ENCODE results near the gene NODAL. TPM values are rescaled to one million over a fixed set of nuclear protein-coding genes. Genes with fewer than 3 reads are reported as not detected.
A peak's percentile ranks its signal among the peaks of the same experiment; 100 is the strongest.

Gene NODAL
- total and polyA plus RNA-seq, 5 donors from 2014 or later: 0.09 to 0.22 (median 0.17) TPM; not detected in 2

DNA sequence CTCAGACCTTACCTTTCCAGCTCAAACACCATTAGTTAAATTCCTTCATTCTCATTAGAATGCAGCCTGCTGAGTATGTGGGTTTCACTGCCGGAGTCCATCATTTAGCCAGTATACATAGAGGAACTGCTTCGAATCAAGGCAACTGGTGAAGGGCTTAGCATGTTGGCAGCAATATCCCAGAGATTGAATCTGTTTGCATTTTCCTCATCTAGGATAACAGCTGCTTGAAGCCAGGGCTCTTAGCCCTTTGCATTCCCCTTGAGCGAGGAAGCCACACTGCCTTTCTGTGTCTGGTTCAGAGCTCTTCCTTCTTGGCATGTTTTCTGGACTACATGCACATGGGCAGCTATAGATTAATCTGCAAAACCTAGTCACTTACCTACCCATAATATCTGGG is 14.7 kb downstream of the NODAL start:
- Histone ChIP-seq H3K27ac (ENCODE audit: insufficient read depth, low read length, poor library complexity, severe bottlenecking) (no peak overlapping the region), H3K4me1 (ENCODE audit: control insufficient read depth, insufficient read depth, low read length, poor library complexity, severe bottlenecking) (peaks cover 12% of the 10 kb centered on the region), H3K4me3 (ENCODE audit: low read depth, low read length) (no peak overlapping the region), H3K27me3 (ENCODE audit: control insufficient read depth, insufficient read depth, low read length) (no peaks in the 10 kb centered on the region), H3K36me3 (ENCODE audit: control insufficient read depth, insufficient read depth, low read length) (peaks cover 61% of the 10 kb centered on the region), H3K9me3 (ENCODE audit: control insufficient read depth in 2 of 2, low read length in 2 of 2) (no peaks in the 10 kb centered on the region)
- ATAC-seq (ENCODE audit: low read depth in 2 of 2) (no peak), DNase-seq (no peak)
- H3K27ac Mint-ChIP-seq: peak overlapping the region in 2 of 3 donors; percentile 32 to 69
- no peaks in the 10 kb centered on the region for H3K27me3 Mint-ChIP-seq
- no peaks in the 10 kb centered on the region for H3K9me3 Mint-ChIP-seq
- peaks cover 29% of the 10 kb centered on the region for H3K36me3 Mint-ChIP-seq
- H3K4me3 Mint-ChIP-seq: no peak overlapping the region
- peaks cover 2 to 30% (median 20%) of the 10 kb centered on the region in 4 donors for H3K4me1 Mint-ChIP-seq

DNA sequence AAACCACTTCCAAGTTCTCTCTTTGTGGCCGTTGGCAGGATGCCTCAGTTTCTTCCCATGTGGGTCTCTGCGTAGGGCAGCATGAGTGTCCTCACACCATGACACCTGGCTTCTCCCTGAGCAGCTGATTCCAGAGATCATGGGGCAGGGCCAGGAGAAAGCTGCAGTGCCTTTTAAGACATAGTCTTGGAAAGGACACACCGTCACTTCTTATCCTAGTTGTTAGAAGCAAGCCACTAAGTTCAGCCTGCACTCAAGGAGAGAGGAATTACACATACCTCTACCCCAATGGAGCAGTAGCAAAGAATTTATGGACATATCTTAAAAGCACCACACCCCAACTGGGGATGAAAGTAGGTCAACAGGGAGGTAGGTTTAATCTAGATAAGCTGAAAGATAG is 16.4 kb downstream of the NODAL start:
- H3K36me3 ChIP-seq (ENCODE audit: control insufficient read depth, insufficient read depth, low read length): peaks cover 77% of the 10 kb centered on the region
- no peak overlapping the region for H3K4me3 Mint-ChIP-seq
- DNase-seq: no peak
- peak overlapping the region in 1 of 3 donors; percentile 65 for H3K27ac Mint-ChIP-seq
- no peaks in the 10 kb centered on the region for H3K9me3 Mint-ChIP-seq
- no peak overlapping the region for H3K27ac ChIP-seq (ENCODE audit: insufficient read depth, low read length, poor library complexity, severe bottlenecking)
- no peaks in the 10 kb centered on the region for H3K9me3 ChIP-seq (ENCODE audit: control insufficient read depth in 2 of 2, low read length in 2 of 2)
- H3K4me1 Mint-ChIP-seq: peaks cover 0 to 14% (median 12%) of the 10 kb centered on the region in 4 donors
- ATAC-seq (ENCODE audit: low read depth in 2 of 2): no peak
- no peaks in the 10 kb centered on the region for H3K27me3 Mint-ChIP-seq
- H3K4me3 ChIP-seq (ENCODE audit: low read depth, low read length): no peak overlapping the region
- no peaks in the 10 kb centered on the region for H3K4me1 ChIP-seq (ENCODE audit: control insufficient read depth, insufficient read depth, low read length, poor library complexity, severe bottlenecking)
- no peaks in the 10 kb centered on the region for H3K27me3 ChIP-seq (ENCODE audit: control insufficient read depth, insufficient read depth, low read length)
- peaks cover 36% of the 10 kb centered on the region for H3K36me3 Mint-ChIP-seq

DNA sequence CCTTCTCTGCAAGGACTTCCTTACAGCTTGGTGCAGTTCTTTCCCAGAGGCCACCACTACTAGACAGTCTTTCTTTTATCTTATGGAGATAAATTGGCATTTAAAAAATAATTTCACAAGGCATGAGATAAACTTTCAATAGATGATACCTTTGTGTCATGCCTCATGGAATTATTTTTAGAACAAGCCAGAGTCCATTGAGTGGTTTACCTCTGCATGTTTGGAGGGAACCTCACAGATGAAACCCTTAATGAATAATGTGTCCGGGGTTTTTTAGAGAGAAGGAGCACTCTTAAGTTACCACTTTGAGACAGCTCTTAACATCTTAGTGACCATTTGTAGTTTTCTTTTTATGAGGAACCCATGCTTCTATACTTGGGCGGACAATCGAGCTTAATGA is 17.2 kb downstream of the NODAL start:
- ATAC-seq (ENCODE audit: low read depth in 2 of 2) (no peak), DNase-seq (no peak)
- Histone ChIP-seq H3K9me3 (ENCODE audit: control insufficient read depth in 2 of 2, low read length in 2 of 2) (no peaks in the 10 kb centered on the region), H3K36me3 (ENCODE audit: control insufficient read depth, insufficient read depth, low read length) (peaks cover 83% of the 10 kb centered on the region), H3K4me1 (ENCODE audit: control insufficient read depth, insufficient read depth, low read length, poor library complexity, severe bottlenecking) (no peaks in the 10 kb centered on the region), H3K27me3 (ENCODE audit: control insufficient read depth, insufficient read depth, low read length) (no peaks in the 10 kb centered on the region), H3K4me3 (ENCODE audit: low read depth, low read length) (no peak overlapping the region), H3K27ac (ENCODE audit: insufficient read depth, low read length, poor library complexity, severe bottlenecking) (no peak overlapping the region)
- peaks cover 0 to 13% (median 13%) of the 10 kb centered on the region in 4 donors for H3K4me1 Mint-ChIP-seq
- H3K36me3 Mint-ChIP-seq: peaks cover 44% of the 10 kb centered on the region
- no peaks in the 10 kb centered on the region for H3K27me3 Mint-ChIP-seq
- peak overlapping the region in 2 of 3 donors; percentile 56 to 65 for H3K27ac Mint-ChIP-seq
- no peak overlapping the region for H3K4me3 Mint-ChIP-seq
- no peaks in the 10 kb centered on the region for H3K9me3 Mint-ChIP-seq

DNA sequence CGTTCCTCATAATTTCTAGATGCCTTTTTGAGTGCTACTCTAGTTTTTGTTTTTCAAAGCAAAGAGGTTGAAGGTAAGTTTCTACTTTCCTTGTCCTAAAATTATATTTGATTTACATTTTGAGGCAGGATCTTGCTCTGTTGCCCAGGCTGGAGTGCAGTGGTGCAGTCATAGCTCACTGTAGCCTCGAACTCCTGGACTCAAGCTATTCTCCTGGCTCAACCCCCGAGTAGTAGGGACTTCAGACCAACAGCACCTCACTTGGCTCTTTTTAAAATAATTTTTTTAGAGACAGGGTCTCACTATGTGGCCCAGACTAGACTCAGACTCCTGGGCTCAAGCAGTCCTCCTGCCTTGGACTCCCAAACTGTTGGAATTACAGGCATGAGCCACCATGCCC is 22.8 kb downstream of the NODAL start:
- Mint-ChIP-seq H3K27ac (no peak overlapping the region), H3K4me1 (peaks cover 17 to 41% (median 31%) of the 10 kb centered on the region in 4 donors), H3K27me3 (no peaks in the 10 kb centered on the region), H3K36me3 (peaks cover 44% of the 10 kb centered on the region), H3K4me3 (no peak overlapping the region), H3K9me3 (peaks cover 0 to 2% (median 0%) of the 10 kb centered on the region in 7 donors)
- Histone ChIP-seq H3K36me3 (ENCODE audit: control insufficient read depth, insufficient read depth, low read length) (peaks cover 50% of the 10 kb centered on the region), H3K9me3 (ENCODE audit: control insufficient read depth in 2 of 2, low read length in 2 of 2) (no peaks in the 10 kb centered on the region), H3K4me3 (ENCODE audit: low read depth, low read length) (no peak overlapping the region), H3K27me3 (ENCODE audit: control insufficient read depth, insufficient read depth, low read length) (no peaks in the 10 kb centered on the region), H3K27ac (ENCODE audit: insufficient read depth, low read length, poor library complexity, severe bottlenecking) (no peak overlapping the region), H3K4me1 (ENCODE audit: control insufficient read depth, insufficient read depth, low read length, poor library complexity, severe bottlenecking) (no peaks in the 10 kb centered on the region)
- ATAC-seq (ENCODE audit: low read depth in 2 of 2) (no peak), DNase-seq (no peak)

DNA sequence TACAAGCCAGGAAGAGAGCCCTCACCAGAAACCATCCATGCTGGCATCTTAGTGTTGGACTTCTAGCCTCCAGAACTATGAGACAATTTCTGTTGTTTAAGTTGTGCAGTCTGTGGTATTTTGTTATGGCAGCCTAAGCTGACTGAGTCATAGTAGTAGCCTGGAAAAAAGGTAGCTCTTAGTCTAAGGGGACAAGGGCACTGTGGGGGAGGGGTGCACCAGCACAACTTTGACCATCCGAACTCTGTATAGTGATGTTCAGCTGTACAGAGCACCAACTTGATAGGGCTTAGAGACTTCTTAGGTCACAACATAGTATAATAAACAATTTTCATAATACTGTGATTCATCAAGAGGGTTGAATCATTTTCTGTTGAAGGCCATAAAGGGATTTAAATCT is 23.3 kb downstream of the NODAL start:
- Histone ChIP-seq H3K27me3 (ENCODE audit: control insufficient read depth, insufficient read depth, low read length) (no peaks in the 10 kb centered on the region), H3K36me3 (ENCODE audit: control insufficient read depth, insufficient read depth, low read length) (peaks cover 47% of the 10 kb centered on the region), H3K27ac (ENCODE audit: insufficient read depth, low read length, poor library complexity, severe bottlenecking) (no peak overlapping the region), H3K9me3 (ENCODE audit: control insufficient read depth in 2 of 2, low read length in 2 of 2) (no peaks in the 10 kb centered on the region), H3K4me1 (ENCODE audit: control insufficient read depth, insufficient read depth, low read length, poor library complexity, severe bottlenecking) (no peaks in the 10 kb centered on the region), H3K4me3 (ENCODE audit: low read depth, low read length) (no peak overlapping the region)
- DNase-seq (no peak), ATAC-seq (ENCODE audit: low read depth in 2 of 2) (no peak)
- Mint-ChIP-seq H3K36me3 (peaks cover 41% of the 10 kb centered on the region), H3K4me3 (no peak overlapping the region), H3K27me3 (no peaks in the 10 kb centered on the region), H3K9me3 (peaks cover 0 to 2% (median 0%) of the 10 kb centered on the region in 7 donors), H3K27ac (peak overlapping the region in 2 of 3 donors; percentile 51 to 78), H3K4me1 (peaks cover 20 to 43% (median 32%) of the 10 kb centered on the region in 4 donors)

DNA sequence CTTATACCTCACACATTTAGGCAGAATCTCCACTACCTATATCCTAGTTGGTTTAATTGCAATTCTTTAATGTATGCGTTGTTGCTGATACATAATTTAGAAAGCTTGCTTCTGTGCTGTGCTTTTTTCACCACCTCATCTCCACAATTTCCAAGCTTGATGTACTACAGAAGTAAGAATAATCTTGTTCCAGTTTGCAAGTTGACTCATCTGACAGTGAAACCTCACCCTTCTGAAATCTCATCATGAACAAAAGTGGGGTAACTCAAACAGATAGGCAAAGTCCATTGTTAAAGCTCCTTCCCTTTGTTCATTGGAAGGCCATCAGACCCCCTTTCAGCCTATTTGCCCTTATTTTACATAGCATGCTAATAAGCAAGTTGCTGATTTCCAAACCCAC is 23.9 kb downstream of the NODAL start:
- H3K4me1 ChIP-seq (ENCODE audit: control insufficient read depth, insufficient read depth, low read length, poor library complexity, severe bottlenecking): peaks cover 3% of the 10 kb centered on the region
- Mint-ChIP-seq H3K27me3 (no peaks in the 10 kb centered on the region), H3K36me3 (peaks cover 35% of the 10 kb centered on the region), H3K4me1 (peaks cover 26 to 50% (median 37%) of the 10 kb centered on the region in 4 donors), H3K4me3 (peak overlapping the region in 1 of 4 donors; percentile 15), H3K27ac (peak overlapping the region in 2 of 3 donors; percentile 78 to 81), H3K9me3 (peaks cover 0 to 2% (median 0%) of the 10 kb centered on the region in 7 donors)
- no peak overlapping the region for H3K27ac ChIP-seq (ENCODE audit: insufficient read depth, low read length, poor library complexity, severe bottlenecking)
- H3K36me3 ChIP-seq (ENCODE audit: control insufficient read depth, insufficient read depth, low read length): peaks cover 41% of the 10 kb centered on the region
- no peak for ATAC-seq (ENCODE audit: low read depth in 2 of 2)
- no peak overlapping the region for H3K4me3 ChIP-seq (ENCODE audit: low read depth, low read length)
- no peaks in the 10 kb centered on the region for H3K9me3 ChIP-seq (ENCODE audit: control insufficient read depth in 2 of 2, low read length in 2 of 2)
- no peaks in the 10 kb centered on the region for H3K27me3 ChIP-seq (ENCODE audit: control insufficient read depth, insufficient read depth, low read length)
- peak in 1 of 3 donors; percentile 15 for DNase-seq

DNA sequence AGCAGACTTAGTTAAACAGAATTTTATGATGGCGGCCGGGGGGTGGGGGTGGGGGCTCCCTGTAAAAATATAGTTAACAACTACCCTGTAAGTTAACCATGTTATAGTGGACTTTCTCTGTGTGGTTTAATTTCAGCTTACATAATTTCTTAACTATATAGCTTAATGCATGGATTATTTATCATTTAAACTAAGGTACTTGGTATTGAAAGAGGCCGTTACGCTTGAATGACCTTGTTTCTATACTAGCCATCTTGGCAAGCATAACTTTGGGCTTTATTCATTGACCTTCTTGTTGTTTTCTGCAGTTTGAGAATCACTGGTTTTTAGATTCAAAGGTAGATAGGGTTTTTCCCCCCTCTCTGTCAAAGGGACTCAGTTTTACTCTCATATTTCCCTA is 29.1 kb downstream of the NODAL start:
- Mint-ChIP-seq H3K9me3 (peaks cover 0 to 2% (median 0%) of the 10 kb centered on the region in 7 donors), H3K4me3 (peak overlapping the region in 1 of 4 donors; percentile 55), H3K36me3 (peaks cover 31% of the 10 kb centered on the region), H3K27ac (peak overlapping the region in 2 of 3 donors; percentile 53 to 83), H3K4me1 (peaks cover 55 to 78% (median 64%) of the 10 kb centered on the region in 4 donors), H3K27me3 (no peaks in the 10 kb centered on the region)
- H3K4me1 ChIP-seq (ENCODE audit: control insufficient read depth, insufficient read depth, low read length, poor library complexity, severe bottlenecking): peaks cover 32% of the 10 kb centered on the region
- peaks cover 8% of the 10 kb centered on the region for H3K36me3 ChIP-seq (ENCODE audit: control insufficient read depth, insufficient read depth, low read length)
- H3K9me3 ChIP-seq (ENCODE audit: control insufficient read depth in 2 of 2, low read length in 2 of 2): no peaks in the 10 kb centered on the region
- DNase-seq: no peak
- no peak overlapping the region for H3K4me3 ChIP-seq (ENCODE audit: low read depth, low read length)
- ATAC-seq (ENCODE audit: low read depth in 2 of 2): no peak
- no peak overlapping the region for H3K27ac ChIP-seq (ENCODE audit: insufficient read depth, low read length, poor library complexity, severe bottlenecking)
- H3K27me3 ChIP-seq (ENCODE audit: control insufficient read depth, insufficient read depth, low read length): no peaks in the 10 kb centered on the region

DNA sequence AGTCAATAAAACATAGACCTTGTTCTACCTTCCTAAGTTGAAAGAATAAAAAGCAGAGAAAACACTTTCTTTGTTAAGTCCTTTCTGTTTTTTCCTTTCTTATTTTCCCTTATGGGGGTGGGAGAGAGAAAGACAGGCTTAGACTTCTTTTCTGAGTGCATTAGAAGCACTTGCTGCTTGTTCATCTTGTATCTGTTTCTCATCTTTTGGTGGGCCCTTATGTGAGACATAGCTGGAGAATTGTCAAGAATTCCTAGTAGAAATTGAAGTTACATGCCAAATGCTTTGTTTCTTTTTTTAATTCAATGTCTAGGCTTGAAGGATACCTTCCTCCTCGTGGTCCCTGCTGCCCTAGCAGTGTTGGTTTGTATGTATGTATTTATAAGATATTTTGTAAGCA is 30.9 kb downstream of the NODAL start:
- Histone ChIP-seq H3K36me3 (ENCODE audit: control insufficient read depth, insufficient read depth, low read length) (peaks cover 7% of the 10 kb centered on the region), H3K9me3 (ENCODE audit: control insufficient read depth in 2 of 2, low read length in 2 of 2) (no peaks in the 10 kb centered on the region), H3K4me3 (ENCODE audit: low read depth, low read length) (no peak overlapping the region), H3K27me3 (ENCODE audit: control insufficient read depth, insufficient read depth, low read length) (no peaks in the 10 kb centered on the region), H3K4me1 (ENCODE audit: control insufficient read depth, insufficient read depth, low read length, poor library complexity, severe bottlenecking) (peaks cover 44% of the 10 kb centered on the region), H3K27ac (ENCODE audit: insufficient read depth, low read length, poor library complexity, severe bottlenecking) (peak overlapping the region; percentile 35)
- H3K27ac Mint-ChIP-seq: peak overlapping the region in 1 of 3 donors; percentile 11
- no peaks in the 10 kb centered on the region for H3K9me3 Mint-ChIP-seq
- DNase-seq: no peak
- H3K36me3 Mint-ChIP-seq: peaks cover 31% of the 10 kb centered on the region
- H3K4me1 Mint-ChIP-seq: peaks cover 56 to 81% (median 63%) of the 10 kb centered on the region in 4 donors
- H3K27me3 Mint-ChIP-seq: no peaks in the 10 kb centered on the region
- H3K4me3 Mint-ChIP-seq: peak overlapping the region; percentile 7 to 66 (median 25)
- no peak for ATAC-seq (ENCODE audit: low read depth in 2 of 2)
